GM21529 (cell line): Measurements from ENCODE around the gene LONRF2.

ENCODE experiments used
- ATAC-seq: cut with Tn5 transposase; IDR thresholded peaks from one replicate; pipeline ENCODE4 v1.9.1; 2021; ENCODE audit not compliant: unreplicated experiment

LONRF2 gene

DNA sequence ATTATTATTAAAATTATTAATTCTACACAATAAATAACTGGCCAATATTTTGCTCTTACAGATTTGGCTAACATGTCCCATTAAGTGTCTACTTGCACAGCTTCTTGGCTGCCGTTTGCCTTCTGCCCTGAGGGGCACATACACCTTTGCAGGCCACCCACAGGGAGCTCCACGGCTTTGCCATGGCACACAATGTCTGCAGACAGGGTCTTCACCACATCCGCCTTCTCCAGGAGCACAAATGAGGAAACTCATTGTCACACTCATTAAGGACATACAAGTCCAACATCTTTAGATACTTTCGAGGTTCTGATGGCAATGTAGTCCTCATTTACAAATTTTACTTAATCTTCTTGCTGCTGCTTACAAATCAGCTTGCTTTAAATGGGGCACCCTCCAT lies 45.6 kb downstream of the LONRF2 start:
- ATAC-seq: no peak

DNA sequence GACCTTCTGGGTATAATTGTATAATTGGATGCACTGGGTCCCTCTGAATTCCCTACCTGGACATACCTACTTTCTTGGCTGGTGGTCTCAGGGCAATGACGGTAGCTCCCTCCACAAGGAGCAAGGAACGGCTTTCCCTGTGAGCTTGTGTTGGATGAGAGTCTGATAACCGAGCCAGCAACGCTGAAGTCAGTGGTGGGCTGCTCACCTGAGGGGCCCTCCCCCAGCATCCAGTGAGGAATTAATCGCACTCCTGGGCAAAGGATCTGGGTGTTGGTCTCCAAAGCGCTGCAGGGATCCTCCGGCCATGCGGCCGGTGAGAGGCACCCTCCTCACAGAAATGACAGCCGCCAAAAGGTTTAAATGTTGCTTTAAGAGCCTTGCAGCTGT lies 47.1 kb downstream of the LONRF2 start:
- no peak for ATAC-seq

DNA sequence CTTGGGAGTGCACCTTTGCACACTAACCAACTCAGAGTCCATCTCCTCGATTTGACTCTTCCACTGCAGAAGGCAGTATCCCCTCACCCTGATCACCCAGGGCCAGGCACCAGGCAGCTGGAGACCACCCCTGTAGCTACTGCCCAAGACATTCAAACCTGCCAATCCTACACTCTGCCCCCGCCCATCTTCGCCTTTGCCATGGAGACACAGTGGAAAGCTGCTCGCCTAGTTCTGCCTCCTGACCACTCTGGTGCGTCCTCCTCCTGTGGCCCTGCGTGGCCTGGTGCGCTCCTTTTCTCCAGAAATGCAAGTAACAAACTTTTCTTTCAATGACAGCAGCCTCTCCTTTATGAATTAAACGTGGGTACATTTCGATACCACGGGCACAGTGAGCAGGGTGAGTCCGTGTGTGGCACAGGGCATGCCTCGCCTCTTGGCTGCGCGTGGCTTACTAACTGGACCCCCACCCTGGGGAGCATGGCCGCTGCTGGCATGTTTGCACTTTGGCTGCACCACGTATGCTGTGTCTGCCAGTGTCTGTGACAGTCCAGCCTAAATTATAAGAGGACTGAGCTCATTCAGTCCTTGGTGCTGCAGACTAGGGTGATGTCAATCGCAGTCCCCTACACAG lies 47.6 kb downstream of the LONRF2 start:
- ATAC-seq: no peak

DNA sequence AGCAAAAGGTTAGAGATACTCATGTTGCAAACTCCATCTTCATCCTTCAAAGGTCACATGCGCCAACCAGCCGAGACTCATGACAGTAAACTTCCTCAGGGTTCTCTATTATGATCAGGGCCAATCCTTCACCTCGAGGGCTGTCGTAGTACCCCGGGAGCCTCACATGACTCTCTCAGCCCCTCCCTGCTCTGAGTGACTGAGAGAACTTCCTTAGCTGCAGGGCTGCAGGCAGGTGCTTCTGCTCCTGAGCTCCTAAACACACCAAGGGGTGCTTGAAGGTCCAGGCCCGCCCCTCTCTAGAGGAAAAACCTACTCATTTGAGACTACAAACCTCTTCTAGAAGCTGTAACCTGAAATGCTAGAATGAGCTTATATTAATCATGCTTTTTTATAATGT lies 48.2 kb downstream of the LONRF2 start:
- ATAC-seq: no peak

DNA sequence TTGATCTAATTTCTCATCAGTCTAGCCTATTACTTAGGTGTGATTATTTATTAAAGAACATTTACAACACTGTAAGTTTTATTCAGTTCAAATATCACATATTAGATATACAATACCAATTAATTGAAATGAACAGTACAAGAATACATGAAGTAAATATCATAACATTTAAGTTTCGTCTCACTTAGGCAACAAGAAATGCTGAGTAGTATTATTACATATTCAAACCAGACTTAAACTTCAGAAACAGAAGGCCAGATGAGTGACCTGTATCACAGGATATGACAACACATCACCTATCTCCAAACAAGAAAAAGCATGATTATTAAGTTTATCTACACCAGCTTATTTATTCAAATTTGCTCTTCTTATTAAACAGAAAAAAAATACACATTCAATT lies 48.9 kb downstream of the LONRF2 start:
- ATAC-seq: no peak

DNA sequence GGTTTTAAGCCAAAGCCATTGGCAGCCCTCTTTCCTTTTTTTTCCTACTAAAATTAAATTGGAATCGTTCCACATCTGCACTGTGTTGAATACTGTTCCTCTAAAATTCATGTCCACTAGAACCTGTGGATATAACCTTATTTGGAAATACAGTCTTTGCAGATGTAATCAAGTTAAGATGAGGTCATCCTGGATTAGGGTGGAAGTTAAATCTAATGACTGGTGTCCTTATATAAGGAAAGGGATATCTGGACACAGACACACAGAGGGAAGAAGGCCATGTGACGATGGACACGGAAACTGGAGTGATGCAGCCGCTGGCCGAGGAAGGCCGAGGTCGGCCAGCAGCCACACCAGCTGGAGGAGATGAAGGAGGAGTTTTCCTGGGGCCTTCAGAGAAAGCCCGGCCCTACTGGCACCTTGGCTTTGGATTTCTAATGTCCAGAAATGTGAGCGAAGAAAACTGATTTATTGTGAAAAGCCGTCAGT lies 49.4 kb downstream of the LONRF2 start:
- no peak for ATAC-seq

DNA sequence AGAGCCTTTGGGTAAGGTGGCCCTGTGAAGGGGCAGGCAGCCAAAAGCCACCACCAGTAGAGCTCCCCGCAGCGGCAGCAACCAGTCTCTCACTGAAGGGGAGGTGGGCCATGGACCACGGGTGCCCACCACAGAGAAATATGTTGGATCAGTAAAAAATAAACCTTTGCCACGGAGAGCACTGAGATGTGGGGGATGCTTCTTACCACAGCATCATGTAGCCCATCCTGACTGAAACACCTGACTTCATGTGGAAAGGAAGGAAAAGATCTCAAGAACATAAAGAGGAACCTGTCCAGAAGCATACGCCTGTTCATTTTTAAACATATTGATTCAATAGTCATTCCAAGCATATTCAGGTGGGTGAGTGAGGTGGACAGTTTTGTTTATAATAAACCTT lies 51.1 kb downstream of the LONRF2 start:
- no peak for ATAC-seq

DNA sequence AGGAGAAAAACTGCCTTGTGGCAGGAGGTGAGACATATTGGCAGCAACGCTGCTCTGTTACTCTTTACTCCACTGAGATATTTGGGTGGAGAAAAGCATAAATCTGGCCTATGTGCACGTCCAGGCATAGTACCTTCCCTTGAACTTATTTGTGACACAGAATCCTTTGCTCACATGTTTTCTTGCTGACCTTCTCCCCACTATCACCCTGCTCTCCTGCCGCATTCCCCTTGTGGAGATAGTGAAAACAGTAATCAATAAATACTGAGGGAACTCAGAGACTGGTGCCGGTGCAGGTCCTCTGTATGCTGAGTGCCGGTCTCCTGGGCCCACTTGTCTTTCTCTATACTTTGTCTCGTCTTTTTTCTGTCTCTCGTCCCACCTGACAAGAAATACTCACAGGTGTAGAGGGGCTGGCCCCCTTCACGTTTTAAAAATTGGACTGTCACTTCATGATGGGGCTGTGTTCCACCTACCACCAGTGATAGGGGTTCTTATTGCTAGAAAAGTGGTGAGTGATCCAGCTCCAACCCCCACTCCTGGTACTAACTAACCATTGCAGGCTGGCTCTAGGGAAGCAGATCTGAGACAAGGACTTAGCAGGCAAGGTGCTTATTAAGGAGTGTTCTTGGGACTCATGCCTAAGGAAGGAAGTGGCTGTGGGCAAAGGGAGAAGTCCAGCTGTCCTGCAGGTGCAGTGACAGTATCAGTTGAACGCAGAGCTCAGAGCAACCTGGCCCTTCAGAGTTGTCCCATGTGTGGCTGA lies 51.7 kb downstream of the LONRF2 start:
- no peak for ATAC-seq

DNA sequence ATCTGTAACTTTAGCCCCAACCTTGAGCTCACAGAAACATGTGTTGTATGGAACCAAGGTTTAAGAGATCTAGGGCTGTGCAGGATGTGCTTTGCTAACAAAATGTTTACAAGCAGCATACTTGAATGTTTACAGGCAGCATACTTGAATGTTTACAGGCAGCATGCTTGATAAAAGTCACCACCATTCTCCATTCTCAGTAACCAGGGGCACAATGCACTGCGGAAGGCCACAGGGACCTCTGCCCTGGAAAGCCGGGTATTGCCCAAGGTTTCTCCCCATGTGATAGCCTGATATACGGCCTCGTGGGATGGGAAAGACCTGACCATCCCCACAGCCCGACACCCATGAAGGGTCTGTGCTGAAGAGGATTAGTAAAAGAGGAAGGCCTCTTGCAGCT lies 52.4 kb downstream of the LONRF2 start:
- no peak for ATAC-seq

DNA sequence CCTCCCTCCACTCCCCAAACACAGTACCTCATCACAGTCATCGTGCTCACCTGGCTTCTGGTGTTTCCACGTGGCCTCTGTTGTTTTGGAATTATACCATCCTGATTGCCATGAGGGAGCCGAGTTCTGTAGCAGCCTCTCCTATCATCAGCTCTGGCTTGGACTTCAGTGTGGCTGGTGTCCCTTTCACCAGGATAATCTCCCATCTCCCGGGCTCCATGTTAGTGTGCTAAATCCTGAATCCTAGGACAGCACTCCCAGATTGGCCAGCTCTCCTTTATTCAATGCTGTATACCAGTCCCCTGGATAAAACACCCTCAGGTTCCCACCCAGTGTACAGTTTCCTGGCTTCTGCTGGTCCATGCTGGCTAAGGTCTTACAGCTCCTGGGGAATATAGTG lies 53.3 kb downstream of the LONRF2 start:
- ATAC-seq: no peak

DNA sequence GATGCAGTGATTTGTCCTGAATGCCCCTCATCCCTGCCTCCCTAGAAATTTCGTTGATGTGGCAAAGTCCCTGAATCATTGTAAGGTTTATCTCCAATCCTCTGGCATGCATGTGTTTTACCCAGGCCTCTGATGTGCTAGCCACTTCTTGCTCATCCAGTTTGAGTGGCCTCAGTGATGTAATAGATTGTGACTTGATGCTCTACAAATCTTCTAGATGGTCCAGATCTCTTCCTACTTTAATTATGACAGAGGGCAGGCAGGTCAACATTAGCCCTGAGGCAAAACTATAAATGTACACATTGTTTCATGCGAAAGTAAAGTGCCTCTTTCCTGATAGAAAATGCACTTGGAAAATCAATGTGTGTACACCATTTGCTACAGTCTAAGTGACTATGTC lies 54.5 kb downstream of the LONRF2 start:
- no peak for ATAC-seq

DNA sequence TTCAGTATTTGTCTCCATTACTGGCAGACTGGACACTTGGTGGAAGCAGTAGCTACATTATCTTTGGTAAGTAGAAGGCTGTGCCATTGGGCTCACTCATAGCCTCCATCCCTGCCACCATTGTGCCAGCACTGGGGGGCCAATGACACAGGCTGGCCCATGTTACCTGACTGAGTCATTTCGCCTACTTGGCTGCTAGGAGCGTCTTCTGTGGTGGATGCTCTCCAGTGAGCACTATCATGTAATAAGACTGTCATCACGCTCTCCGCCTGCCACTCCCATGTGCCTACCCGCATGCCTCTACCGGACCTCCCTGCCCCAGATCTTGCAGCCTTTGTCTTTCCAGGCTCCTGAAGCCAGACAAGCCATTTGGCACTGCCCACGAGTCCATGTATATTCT lies 56.2 kb downstream of the LONRF2 start:
- ATAC-seq: no peak

DNA sequence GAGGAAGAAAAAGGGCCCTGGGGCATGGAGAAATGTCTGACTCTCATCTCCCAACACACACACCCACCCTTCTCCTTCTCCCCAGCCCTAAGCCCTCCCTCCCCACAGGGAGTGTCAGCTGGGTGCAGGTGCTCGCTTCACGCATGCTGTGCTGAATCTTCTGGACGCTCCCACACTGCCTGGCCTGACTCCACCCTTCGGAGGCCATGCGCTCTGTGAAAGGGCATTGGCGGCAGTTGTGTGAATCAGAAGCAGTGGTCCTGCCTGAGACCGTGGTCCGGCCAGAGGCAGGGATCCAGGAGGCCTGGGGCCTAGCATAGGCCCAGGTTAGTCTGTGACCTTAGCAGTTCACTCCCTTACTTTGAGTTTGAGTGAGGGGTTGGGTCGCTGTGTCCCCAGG lies 57.1 kb downstream of the LONRF2 start:
- no peak for ATAC-seq

DNA sequence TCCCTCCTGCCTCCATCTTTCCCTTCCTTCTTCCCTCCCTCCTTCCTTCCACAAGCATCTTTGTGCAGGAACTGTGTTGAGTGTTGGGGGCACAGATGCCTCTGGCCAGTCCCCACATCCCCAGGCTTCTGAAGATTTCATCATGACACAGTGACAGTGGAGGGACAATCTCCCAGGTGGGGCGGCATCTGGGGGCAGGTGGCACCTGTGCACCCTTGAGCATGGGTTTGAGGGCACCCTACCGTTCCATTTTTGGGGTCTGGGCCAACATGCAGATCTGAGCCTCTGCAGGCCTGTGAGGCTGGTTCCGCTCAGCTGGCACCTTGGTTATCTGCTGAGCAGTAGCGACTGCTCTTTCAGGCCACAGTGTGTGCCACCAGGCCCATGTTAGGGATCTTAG lies 57.6 kb downstream of the LONRF2 start:
- no peak for ATAC-seq

DNA sequence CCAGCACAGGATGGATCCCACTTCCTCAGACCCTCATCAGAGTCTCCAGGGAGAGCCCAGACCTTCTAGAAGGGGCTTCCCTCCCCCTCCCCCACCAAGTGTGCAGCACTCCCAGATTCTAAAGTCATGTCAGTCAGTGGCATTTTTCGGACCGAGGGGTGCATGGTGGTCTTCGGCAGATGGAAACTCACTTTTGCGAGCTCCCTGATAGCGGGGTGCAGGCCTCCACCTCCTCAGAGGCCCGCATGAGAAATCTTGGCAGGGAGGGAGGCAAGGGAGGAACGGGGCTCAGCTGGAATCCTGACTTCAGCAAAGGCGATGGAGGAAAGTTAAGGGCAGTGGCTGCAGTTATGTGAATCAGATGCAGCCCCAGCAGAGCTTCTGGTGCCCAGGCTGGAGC lies 58.2 kb downstream of the LONRF2 start:
- no peak for ATAC-seq

DNA sequence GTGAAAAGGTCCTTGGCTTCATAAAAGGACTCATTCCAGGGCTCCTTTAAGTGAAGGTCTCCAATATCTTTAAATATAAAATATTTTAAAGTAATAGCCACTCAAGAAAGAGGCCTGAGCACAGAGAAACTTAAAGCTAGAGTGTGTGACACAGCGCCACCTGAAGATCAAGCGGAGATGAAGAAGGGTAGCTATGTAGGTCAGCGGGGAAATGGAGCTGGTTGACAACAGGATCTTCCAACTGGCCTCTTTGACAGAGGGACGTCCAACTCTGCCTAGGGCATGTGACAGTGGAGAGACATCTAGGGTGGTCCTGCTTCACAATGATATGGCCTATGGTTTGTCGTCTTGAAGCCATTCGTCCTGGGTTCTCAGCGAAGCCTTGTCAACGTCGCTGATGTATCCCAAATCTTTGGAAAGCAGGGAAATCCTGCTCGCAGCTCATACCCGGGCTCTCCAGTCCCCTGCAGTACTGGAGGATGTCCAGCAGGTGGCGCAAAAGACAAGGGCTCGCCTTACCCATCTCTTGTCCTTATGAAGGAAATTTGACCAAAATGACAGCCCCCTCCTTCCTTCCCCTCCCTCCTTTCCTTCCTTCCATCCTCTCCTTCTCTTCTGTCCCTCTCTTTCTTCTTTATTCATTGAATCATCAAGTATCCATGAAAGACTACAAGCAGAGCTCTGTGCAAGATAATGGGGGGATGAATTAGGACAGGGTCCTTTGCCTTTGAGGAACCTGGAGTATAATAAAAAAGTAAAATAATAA lies 59.6 kb downstream of the LONRF2 start:
- peak; percentile 49 for ATAC-seq

DNA sequence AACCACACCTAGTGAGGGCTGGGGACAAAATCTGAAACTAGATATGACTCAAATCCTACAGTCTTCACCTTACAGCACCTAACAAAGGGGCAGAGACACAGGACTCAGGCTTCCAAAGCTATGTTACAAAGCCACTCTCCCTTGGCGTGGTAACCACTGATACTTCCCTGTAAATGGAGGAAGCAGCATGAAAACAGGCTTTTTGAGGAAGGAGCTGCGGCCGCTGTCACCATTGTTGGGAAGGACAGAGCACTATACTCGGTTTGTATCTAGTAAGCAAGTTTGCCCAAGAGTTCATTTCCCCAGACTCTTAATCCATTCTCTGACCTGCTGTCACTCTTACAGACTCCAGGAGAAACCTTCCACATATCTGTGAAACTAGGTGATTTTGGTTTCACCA lies 60.3 kb downstream of the LONRF2 start:
- no peak for ATAC-seq

DNA sequence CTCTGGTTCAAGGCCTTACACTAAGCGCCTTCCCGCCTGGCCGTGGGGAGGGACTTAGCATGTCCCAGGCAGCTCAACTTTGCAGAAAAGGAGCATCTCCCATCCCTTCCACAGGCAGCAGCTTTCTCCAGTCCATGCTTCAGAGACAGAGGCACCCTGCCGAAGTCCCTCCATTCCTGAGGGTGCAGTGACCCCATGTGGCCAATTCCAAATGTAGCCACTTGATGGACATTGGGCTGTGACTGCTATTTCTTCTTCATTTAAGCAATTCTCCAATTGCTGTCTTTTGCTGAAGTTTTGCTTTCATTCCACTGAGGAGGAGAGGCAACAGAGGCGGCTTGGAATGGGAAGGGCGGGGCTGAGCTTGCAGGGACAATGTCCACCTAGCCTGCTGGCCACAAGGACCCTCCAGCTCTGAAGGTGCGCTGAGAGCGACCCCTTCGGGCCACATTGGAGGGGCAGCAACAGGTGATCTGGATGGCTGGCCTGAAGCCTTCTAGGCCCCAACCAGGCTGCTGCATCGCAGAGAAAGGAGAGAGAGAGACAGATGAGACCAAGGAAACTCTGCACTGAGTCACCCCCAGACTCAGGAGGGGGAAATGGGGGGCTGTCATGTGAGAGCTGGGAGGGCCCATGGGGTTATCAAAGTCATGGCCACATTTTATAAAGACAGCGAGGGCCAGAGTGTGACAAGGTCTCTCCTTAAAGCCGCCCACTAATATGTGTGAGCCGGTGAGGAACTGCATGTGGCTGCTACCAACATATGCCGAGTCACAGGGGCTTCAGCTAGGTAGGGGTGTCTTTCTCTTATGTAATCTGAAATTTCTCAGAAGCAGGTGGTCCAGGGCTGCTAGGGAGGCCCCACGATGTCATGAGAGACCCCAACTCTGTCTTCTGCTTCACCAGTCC lies 61.3 kb downstream of the LONRF2 start:
- ATAC-seq: no peak

DNA sequence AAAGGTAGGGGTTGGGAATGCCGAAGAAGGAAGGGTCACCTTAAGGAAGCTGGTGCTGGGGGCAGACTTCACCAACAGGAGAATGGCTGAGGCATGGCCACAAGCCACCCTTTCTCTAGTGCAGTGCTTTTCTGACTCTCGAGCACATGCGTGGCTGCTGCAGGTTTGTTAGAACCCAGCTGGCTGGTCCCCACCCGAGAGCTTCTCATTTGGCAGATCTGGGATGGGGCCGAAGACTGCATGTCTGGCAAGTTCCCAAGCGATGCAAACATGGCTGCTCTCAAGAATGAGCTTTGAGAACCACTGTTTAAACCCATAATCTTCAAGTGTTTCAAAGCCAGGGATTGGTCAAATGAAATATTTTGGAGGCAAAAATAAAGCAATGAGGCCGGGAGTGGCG lies 63.2 kb downstream of the LONRF2 start:
- ATAC-seq: no peak

DNA sequence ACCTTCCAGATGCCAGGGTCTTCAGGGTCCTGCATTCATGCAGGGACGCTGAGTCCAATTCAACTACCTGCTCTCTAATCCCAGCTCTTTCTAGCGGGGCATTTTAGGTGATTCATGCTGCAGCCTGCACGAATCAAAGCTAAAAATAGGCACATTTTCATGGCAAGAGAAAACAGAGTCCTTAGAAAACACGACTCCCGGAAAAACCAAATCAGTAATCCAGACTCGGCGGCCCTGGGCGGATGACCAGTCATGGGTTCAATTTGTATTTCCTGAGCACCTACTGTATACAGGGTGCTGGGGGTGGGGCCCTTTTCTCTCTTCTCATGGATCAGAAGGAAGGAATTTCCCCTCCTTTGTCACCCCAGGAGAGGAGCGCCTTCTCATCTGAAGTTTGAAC lies 64.4 kb downstream of the LONRF2 start:
- no peak for ATAC-seq

DNA sequence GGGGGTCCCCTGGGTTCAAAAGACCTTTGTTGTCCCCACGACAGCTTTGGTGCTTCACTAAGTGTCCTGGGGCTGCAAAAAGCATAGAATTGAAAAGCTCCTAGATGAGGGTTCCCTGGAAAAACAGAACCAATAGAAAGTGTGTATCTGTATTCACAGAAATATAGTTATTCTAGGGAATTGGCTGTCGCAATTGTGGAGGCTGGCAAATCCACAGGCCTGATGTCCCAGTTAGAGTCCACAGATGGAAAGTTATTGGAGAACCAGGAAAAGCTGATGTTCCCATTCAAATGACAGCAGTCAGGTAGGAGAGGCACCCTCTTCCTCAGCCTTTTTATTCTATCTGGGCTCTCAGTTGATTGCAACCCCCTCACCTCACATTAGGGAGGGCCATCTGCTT lies 65.5 kb downstream of the LONRF2 start:
- ATAC-seq: no peak
